HG03025 (cell line): ENCODE data around the gene TRAPPC5.
"Not testable (repeated sequence)": the region's sequence is repeated elsewhere in the genome, so short reads cannot be mapped to it uniquely, and the experiment has no call there.

Experiments used
- ATAC-seq: cut with Tn5 transposase; IDR thresholded peaks from one replicate; pipeline ENCODE4 v1.9.1; 2021; ENCODE audit warnings: mild to moderate bottlenecking, moderate library complexity; ENCODE audit not compliant: unreplicated experiment, low FRiP score

TRAPPC5 gene

GRCh38 chr19:7680606-7681339 is at the start of gene TRAPPC5:
TSS of gene TRAPPC5 (plus strand) at chr19:7680833. CDS start at chr19:7682254, 1,421 bp downstream.
- ATAC-seq: peak; percentile 51

GRCh38 chr19:7631577-7631976 is 49.1 kb upstream of the TRAPPC5 start:
- no peak for ATAC-seq

GRCh38 chr19:7632340-7633203 is 48.1 kb upstream of the TRAPPC5 start:
- no peak for ATAC-seq

GRCh38 chr19:7633698-7634097 is 46.9 kb upstream of the TRAPPC5 start, which contains the start of gene PCP2:
TSS of gene PCP2 (minus strand) at chr19:7633719. CDS start at chr19:7633457, 262 bp downstream.
- no peak for ATAC-seq

GRCh38 chr19:7635670-7636069 is 45.0 kb upstream of the TRAPPC5 start:
- ATAC-seq: no peak

GRCh38 chr19:7636317-7636690 is 44.3 kb upstream of the TRAPPC5 start:
- no peak for ATAC-seq

DNA sequence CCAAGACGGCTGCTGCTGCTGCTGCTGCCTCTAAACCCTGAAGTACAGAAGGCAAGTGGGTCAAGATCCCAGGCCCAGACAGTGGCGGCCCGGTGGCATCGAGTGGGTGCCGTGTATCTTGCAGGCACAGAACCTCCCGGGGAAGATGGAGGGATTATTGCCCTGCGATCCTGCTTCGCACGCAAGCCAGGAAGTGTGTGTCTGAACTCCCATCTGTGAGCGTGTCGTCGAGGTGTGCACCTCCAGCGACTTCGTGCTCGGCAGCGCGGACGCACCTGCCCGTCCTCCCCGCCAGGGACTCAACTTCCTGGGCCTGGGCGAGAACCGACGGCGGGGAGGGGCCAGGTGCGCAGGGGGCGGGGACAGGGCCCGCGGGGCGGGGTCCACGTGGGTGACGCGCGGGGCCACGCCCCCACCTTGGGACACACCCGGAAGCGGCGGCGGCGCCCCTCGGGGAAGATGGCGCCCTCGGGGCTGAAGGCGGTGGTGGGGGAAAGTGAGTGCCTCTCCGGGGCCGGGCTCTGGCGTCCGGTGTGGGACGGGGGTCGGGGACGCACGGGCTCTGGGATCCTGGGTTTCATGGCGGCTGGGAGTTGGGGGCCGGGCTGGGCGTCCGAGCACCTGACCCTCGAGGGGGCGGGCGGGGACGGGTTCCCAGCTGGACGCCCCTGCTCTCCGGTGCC is 43.8 kb upstream of the TRAPPC5 start, which contains the start of gene STXBP2:
Gene STXBP2 (plus strand): TSS at position 420 of the 683 bp plus-strand sequence. CDS start 40 bp downstream, at position 460.
- no peak for ATAC-seq

DNA sequence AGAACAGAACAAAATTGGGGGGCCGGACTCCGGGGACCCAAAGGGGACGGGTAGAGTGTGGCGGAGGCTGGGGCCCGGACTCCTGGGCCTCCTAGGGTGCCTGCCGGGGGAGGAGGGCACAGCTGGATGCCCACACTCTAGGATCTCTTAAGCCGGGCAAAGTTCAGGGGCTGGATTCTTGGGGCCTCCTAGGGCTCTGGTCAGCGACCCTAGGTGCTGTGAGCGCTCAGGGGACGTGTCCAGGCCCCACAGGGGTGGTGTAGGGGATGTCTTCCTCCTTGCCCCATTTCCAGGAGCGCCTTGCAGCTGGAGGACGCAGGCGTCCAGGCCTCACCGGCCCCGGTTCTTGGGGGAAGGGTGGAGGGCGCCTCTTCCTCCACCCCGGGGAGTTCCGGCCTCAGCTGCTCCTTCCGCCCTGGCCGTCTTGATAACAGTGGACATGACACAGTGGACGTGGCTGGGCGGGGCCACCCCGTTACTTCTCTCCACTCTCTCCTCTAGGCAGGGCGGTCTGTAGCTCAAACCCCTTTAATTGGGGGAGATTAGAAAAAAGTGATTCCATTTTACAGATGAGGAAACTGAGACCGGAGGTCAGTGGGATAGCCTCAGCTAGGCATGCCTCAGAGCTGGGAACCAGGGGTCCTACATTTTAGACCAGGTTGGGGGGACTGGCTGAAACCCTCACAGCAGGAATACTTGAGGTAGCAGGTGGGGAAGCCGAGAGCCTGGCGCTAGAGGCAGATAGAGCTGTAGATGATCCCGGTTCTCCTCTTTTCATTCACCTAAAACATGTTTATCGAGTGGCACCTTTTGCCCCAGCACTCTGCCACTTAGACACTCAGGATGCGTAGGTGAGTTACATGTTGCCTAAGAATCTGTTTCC is 43.0 kb upstream of the TRAPPC5 start:
- ATAC-seq: no peak

GRCh38 chr19:7638802-7639465 is 41.7 kb upstream of the TRAPPC5 start:
- ATAC-seq: no peak

DNA sequence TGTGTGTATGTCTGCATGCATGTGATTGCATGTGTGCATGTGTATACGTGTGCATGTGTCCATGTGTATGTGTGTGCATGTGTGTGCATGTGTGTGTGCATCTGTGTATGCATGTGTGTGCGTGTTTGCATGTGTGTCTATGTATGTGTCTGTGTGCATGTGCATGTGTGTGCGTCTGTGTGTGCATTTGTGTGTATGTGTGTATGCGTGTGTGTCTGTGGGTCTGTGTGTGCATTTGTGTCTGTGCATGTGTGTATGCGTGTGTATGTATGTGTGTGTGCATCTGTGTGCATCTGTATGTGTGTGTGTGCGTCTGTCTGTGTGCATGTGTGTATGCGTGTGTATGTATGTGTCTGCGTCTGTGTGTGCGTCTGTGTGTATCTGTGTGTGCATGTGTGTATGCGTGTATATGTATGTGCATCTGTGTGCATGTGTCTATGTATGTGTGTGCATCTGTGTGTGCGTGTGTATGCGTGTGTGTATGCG is 40.7 kb upstream of the TRAPPC5 start:
- no peak for ATAC-seq

- no peak for ATAC-seq
Observed at GRCh38 chr19:7640803-7641202, 39.8 kb upstream of the TRAPPC5 start.

- no peak for ATAC-seq
Observed at GRCh38 chr19:7641290-7642276, 39.0 kb upstream of the TRAPPC5 start.

DNA sequence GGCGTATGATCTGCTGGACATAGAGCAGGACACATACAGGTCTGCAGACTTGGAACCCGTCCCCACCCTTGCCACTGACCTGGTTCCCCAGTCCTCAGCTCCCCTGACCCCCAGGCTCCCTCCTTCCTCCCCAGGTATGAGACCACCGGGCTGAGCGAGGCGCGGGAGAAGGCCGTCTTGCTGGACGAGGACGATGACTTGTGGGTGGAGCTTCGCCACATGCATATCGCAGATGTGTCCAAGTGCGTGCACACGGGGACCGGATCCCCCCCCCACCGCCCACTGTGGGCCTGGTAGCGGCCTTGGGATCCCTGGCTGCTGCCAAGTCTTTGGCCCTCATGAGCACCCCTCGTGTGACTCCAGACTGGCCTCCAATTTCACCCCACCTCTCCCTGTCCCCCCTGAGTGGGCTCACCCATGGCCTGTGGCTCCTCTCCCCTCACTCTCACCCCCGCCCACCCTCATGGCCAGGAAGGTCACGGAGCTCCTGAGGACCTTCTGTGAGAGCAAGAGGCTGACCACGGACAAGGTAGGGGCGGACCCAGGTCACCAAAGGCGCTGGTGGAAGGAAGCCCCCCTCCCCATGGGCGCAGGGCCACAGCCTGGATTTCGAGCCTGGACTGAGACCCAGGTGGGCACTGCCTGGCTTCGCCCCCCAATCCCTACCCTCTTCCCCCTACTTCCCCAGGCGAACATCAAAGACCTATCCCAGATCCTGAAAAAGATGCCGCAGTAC is 38.2 kb upstream of the TRAPPC5 start:
- no peak for ATAC-seq

DNA sequence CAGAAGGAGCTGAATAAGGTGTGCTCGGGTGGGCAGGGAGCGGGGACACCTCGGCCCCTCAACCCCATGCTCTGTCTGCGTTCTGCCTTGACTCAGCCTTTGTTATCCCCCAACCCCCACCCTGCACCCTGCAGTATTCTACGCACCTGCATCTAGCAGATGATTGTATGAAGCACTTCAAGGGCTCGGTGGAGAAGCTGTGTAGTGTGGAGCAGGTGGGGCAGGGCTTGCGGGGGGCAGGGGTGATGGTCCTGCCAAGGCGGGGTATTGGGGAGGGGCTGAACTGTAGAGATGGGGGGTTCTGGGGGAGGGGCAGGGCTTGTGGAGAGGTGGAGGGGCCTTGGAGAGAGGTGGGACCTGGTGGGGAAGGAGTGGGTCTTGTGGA is 37.6 kb upstream of the TRAPPC5 start:
- no peak for ATAC-seq

- not testable (repeated sequence) for ATAC-seq
Observed at GRCh38 chr19:7643629-7644549, 36.7 kb upstream of the TRAPPC5 start.

- no peak for ATAC-seq
Observed at GRCh38 chr19:7644550-7644877, 36.1 kb upstream of the TRAPPC5 start.

DNA sequence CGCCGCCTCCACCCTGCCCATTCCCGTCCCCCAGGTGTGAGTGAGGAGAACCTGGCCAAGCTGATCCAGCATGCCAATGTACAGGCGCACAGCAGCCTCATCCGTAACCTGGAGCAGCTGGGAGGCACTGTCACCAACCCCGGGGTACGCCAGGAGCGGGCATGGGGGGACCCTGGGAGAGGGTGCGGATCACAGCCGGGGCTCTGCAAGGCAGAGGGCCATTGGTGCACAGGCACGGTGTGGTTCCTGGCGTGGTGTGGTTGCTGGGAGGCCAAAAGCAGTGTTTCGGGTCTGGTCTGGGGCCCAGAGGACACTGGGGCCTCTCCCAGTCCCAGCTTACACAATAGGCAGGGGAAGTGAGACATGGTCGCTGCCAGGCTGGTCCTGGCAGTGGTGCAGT is 35.5 kb upstream of the TRAPPC5 start:
- no peak for ATAC-seq
